Thyroid gland (tissue), 4 donors: Measurements from ENCODE around the gene LHPP. TPM values are rescaled to one million over a fixed set of nuclear protein-coding genes. Genes with fewer than 3 reads are reported as not detected.
"Not testable (repeated sequence)": the region's sequence is repeated elsewhere in the genome, so short reads cannot be mapped to it uniquely, and the experiment has no call there.

Experiments used
- DNase-seq, 2 donors: peaks; one replicate each; pipeline ENCODE4 v3.0.0-alpha.2; 2019
- H3K27ac ChIP-seq, 3 donors: fragments of 200-600 bp; sonication (generic); 1 replicate in 2 of 3; 2 replicates in 1 of 3; pipeline ENCODE4 v1.5.1; 2016 to 2019; ENCODE audit warnings: mild to moderate bottlenecking in 1 of 3, moderate library complexity in 1 of 3
- H3K27me3 ChIP-seq: fragments of 200-600 bp; sonication (generic); one replicate; pipeline ENCODE4 v1.5.1; 2019
- H3K36me3 ChIP-seq, 2 donors: fragments of 200-600 bp; sonication (generic); one replicate each; pipeline ENCODE4 v1.5.1; 2016 to 2019
- H3K4me1 ChIP-seq, 2 donors: fragments of 200-600 bp; sonication (generic); one replicate each; pipeline ENCODE4 v1.5.1; 2017 to 2019
- H3K4me3 ChIP-seq, 3 donors: fragments of 200-600 bp; sonication (generic); replicated peaks in 1 of 3; 1 replicate in 2 of 3; 2 replicates in 1 of 3; pipeline ENCODE4 v1.5.1; 2016; ENCODE audit warnings: mild to moderate bottlenecking in 1 of 3
- H3K9me3 ChIP-seq: fragments of 200-600 bp; sonication (generic); one replicate; pipeline ENCODE4 v1.5.1; 2017
- CTCF ChIP-seq, 6 experiments: fragments of 200-600 bp in 3 of 6; fragments of 450-650 bp in 3 of 6; sonication (generic) in 3 of 6; IDR thresholded peaks; one replicate each; pipeline ENCODE4 v1.5.1; 2016 to 2019; ENCODE audit warnings: antibody characterized with exemption in 6 of 6, mild to moderate bottlenecking in 2 of 6, inconsistent platforms in 1 of 6, moderate library complexity in 1 of 6
- POLR2A ChIP-seq, 2 donors: fragments of 450-650 bp; IDR thresholded peaks; one replicate each; pipeline ENCODE4 v1.6.1; 2017; ENCODE audit warnings: antibody characterized with exemption in 2 of 2, mild to moderate bottlenecking in 2 of 2, moderate library complexity in 1 of 2
- WGBS, 2 donors: methylation state at CpG; one replicate each; pipeline ENCODE4 v1.1.5; 2017; 5-methylcytosine and 5-hydroxymethylcytosine counted together
- intact Hi-C: fragments of 100-400 bp; cut with DNase I; formaldehyde crosslinking; loops from one replicate; pipeline ENCODE4 v1.15.1; 2023
- total RNA-seq, 4 donors: library from RNA; depleted of rRNA; stranded (reverse); fragments of >200 nt; gene quantifications; one replicate each; pipeline ENCODE4 v1.2.3, GENCODE V29; 2016

The LHPP gene
- total RNA-seq, 4 donors from 2014 or later = 8.3 to 69.9 (median 48.3) TPM

- Histone ChIP-seq H3K27me3 (no peaks in the 10 kb centered on the region), H3K9me3 (no peaks in the 10 kb centered on the region), H3K4me1 (peaks cover 0 to 9% of the 10 kb centered on the region in 2 donors), H3K27ac (peak overlapping the region in 1 of 3 donors; percentile 43), H3K4me3 (no peak overlapping the region), H3K36me3 (no peaks in the 10 kb centered on the region)
- 87 to 93% methylated on average over 19 to 22 of the region's 23 CpGs for WGBS, 2 donors
- TF ChIP-seq CTCF (IDR thresholded peaks at IDR 0.05) (no peak), POLR2A (IDR thresholded peaks at IDR 0.05) (no peak)
- DNase-seq = peak; percentile 75 to 76
- intact Hi-C loops = no loop called here
Observed at GRCh38 chr10:124578231-124579010, 116.8 kb downstream of the LHPP start.

DNA sequence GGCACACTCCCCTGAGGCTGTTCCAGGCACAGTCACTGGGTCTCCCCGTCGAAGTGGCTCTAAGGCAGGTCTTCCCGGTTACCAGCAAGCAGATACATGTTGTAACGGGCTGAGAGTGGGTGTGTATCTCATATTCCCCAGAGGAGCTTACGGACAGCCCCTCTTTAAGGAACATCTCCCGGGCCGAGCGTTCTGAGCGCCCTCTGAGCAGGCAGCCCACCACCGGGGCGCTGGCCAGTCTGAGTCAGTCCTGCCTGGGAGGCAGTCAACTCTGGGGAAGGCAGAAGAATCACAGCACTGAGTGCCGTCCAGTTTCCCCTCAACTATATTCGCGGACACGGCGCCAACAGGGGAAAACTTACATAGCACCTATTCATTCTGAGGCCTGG, 117.4 kb downstream of the LHPP start:
- Histone ChIP-seq H3K27me3 (no peaks in the 10 kb centered on the region), H3K4me1 (peaks cover 0 to 9% of the 10 kb centered on the region in 2 donors), H3K9me3 (no peaks in the 10 kb centered on the region), H3K4me3 (no peak overlapping the region), H3K36me3 (no peaks in the 10 kb centered on the region), H3K27ac (peak overlapping the region in 2 of 3 donors; percentile 12 to 43)
- intact Hi-C loops = no loop called here
- DNase-seq = peak; percentile 56 to 57
- TF ChIP-seq POLR2A (IDR thresholded peaks at IDR 0.05) (no peak), CTCF (IDR thresholded peaks at IDR 0.05) (no peak)
- 78 to 88% methylated on average over 4 to 13 of the region's 16 CpGs for WGBS, 2 donors

DNA sequence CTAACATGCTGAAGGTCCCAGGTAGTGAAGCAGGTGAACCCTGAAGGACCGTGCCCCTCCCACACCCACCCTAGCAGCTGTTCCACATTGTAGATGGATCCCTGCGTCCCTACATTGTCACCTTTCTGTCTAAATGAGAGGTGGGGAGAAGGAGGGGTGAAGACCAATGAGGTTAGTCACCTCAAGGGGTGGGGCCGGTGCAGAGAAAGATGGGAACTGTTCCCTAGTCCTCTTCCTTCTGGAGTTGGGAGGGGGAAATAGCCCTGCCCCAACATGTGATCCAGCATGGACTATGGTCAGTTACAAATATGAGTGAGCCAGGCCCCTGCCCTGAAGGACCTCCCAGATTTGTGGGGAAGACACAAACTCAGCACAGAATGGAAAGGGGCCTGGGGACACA, 124.5 kb downstream of the LHPP start:
- 96 to 100% methylated on average over 3 of the region's 3 CpGs for WGBS, 2 donors
- Histone ChIP-seq H3K4me1 (peaks cover 9 to 18% of the 10 kb centered on the region in 2 donors), H3K36me3 (no peaks in the 10 kb centered on the region), H3K4me3 (no peak overlapping the region), H3K9me3 (no peaks in the 10 kb centered on the region), H3K27me3 (no peaks in the 10 kb centered on the region), H3K27ac (no peak overlapping the region)
- TF ChIP-seq POLR2A (IDR thresholded peaks at IDR 0.05) (no peak), CTCF (IDR thresholded peaks at IDR 0.05) (no peak)
- DNase-seq = no peak
- intact Hi-C loops = no loop called here

DNA sequence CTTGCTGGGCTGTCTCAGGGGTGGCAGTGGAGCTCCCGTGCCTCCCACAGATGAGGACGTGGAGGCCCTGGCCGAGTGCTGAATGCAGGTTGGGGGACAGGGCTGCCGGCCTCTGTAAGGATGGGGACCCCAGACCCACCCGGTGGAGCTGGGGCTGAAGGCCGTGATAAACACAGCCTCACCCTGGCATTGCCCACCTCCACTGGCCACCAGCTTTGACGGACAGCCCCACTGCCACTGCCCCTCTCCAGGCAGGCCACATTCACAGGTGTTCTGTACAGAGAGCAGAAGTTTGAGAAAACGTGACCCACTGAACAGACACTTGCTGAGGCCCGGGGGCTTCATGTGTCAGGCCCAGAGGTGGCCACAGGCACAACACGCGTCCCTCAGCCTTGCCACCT, 126.2 kb downstream of the LHPP start:
- no peaks in the 10 kb centered on the region for H3K27me3 ChIP-seq
- WGBS, 2 donors = 94 to 98% methylated on average over 11 of the region's 11 CpGs
- no peak for DNase-seq
- H3K4me1 ChIP-seq = peaks cover 9 to 18% of the 10 kb centered on the region in 2 donors
- no peaks in the 10 kb centered on the region for H3K36me3 ChIP-seq
- H3K9me3 ChIP-seq = no peaks in the 10 kb centered on the region
- H3K27ac ChIP-seq = peak overlapping the region in 2 of 3 donors; percentile 56 to 67
- intact Hi-C loops = no loop called here
- no peak for TF ChIP-seq CTCF (IDR thresholded peaks at IDR 0.05)
- no peak for TF ChIP-seq POLR2A (IDR thresholded peaks at IDR 0.05)
- no peak overlapping the region for H3K4me3 ChIP-seq

DNA sequence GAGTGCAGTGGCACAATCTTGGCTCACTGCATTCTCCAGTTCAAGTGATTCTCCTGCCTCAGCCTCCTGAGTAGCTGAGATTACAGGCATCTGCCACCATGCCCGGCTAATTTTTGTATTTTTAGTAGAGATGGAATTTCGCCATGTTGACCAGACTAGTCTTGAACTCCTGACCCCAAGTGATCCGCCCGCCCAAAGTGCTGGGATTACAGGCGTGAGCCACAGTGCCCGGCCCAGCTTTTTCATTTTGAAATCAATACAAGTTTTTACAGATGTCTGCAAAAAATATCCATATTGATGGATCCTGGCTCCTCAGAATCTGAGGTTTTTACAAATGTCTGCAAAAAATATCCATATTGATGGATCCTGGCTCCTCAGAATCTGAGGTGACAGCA, 126.7 kb downstream of the LHPP start:
- Histone ChIP-seq H3K4me1 (peaks cover 11 to 20% of the 10 kb centered on the region in 2 donors), H3K27ac (peak overlapping the region in 2 of 3 donors; percentile 56 to 67)
- H3K4me3 ChIP-seq, H3K36me3 ChIP-seq, intact Hi-C loops, DNase-seq, H3K27me3 ChIP-seq, H3K9me3 ChIP-seq: not testable (repeated sequence)
- WGBS, 2 donors = 85 to 90% methylated on average over 6 of the region's 6 CpGs
